IMR-90 (cell line): ENCODE measurements around the gene TEX22. TPM values are rescaled to one million over a fixed set of nuclear protein-coding genes. Genes with fewer than 3 reads are reported as not detected.

ENCODE experiments used
- ATAC-seq: fragments of 200-7000 bp; cut with Tn5 transposase; 2 replicates; pipeline ENCODE4 v1.9.1; 2020; ENCODE audit warnings: low read depth, mild to moderate bottlenecking, moderate library complexity
- BruUV-seq: library from RNA; stranded (reverse); fragments of 400-500 nt; replicated peaks from 2 replicates; lab custom pipeline; 2021; lab: Mats Ljungman, UMichigan
- CTCF ChIA-PET: fragments of 300-600 bp; formaldehyde crosslinking; extraction: SDS; loops from one replicate; lab custom pipeline; 2021; ENCODE audit warnings: antibody characterized with exemption; lab: Yijun Ruan, JAX
- POLR2A ChIA-PET: fragments of 300-600 bp; sonication (Branson Sonifier 250); formaldehyde crosslinking; loops from one replicate; lab custom pipeline; 2022; ENCODE audit warnings: antibody characterized with exemption; ENCODE audit not compliant: unreplicated experiment; lab: Charles Lee
- DNase-seq: peaks from one replicate; pipeline ENCODE4 v3.0.0; 2013
- H2AFZ ChIP-seq: replicated peaks from 2 replicates; pipeline ENCODE3; 2013; ENCODE audit warnings: low read length, mild to moderate bottlenecking; ENCODE audit not compliant: poor library complexity
- H2AK5ac ChIP-seq: 2 replicates; pipeline ENCODE4 v1.6.1; 2013; ENCODE audit warnings: low read depth, low read length, inconsistent platforms
- H2AK9ac ChIP-seq: replicated peaks from 2 replicates; pipeline ENCODE3; 2013; ENCODE audit warnings: mild to moderate bottlenecking, low read depth, low read length, moderate library complexity; ENCODE audit not compliant: poor library complexity
- H2BK120ac ChIP-seq: 2 replicates; pipeline ENCODE4 v1.6.1; 2013; ENCODE audit warnings: low read depth, low read length, inconsistent platforms
- H2BK15ac ChIP-seq: 3 replicates; pipeline ENCODE4 v1.6.1; 2013; ENCODE audit warnings: low read depth, low read length, inconsistent platforms
- H2BK20ac ChIP-seq: 2 replicates; pipeline ENCODE4 v1.6.1; 2013; ENCODE audit warnings: low read depth, mild to moderate bottlenecking, inconsistent platforms, low read length, moderate library complexity
- H2BK5ac ChIP-seq: 2 replicates; pipeline ENCODE4 v1.6.1; 2013; ENCODE audit warnings: mild to moderate bottlenecking, low read depth, low read length, inconsistent platforms; ENCODE audit not compliant: poor library complexity, severe bottlenecking
- H3K14ac ChIP-seq: replicated peaks from 2 replicates; pipeline ENCODE4 v1.6.1; 2013; ENCODE audit warnings: low read depth, low read length, inconsistent platforms
- H3K18ac ChIP-seq: 2 replicates; pipeline ENCODE4 v1.6.1; 2013; ENCODE audit warnings: low read depth, low read length, control low read depth
- H3K23ac ChIP-seq: 2 replicates; pipeline ENCODE4 v1.6.1; 2013; ENCODE audit warnings: low read depth, low read length, inconsistent platforms
- H3K27ac ChIP-seq: 2 replicates; pipeline ENCODE4 v1.5.1; 2013; ENCODE audit warnings: mild to moderate bottlenecking, control low read depth, low read length; ENCODE audit not compliant: insufficient read depth
- H3K27me3 ChIP-seq: 2 replicates; pipeline ENCODE4 v1.6.1; 2013; ENCODE audit warnings: low read length; ENCODE audit not compliant: control insufficient read depth, insufficient read depth
- H3K36me3 ChIP-seq: 2 replicates; pipeline ENCODE4 v1.6.1; 2013; ENCODE audit warnings: low read length, mixed read lengths; ENCODE audit not compliant: control insufficient read depth, insufficient read depth
- H3K4ac ChIP-seq: 2 replicates; pipeline ENCODE4 v1.6.1; 2013; ENCODE audit warnings: low read depth, low read length, inconsistent platforms
- H3K4me1 ChIP-seq: 2 replicates; pipeline ENCODE4 v1.6.1; 2013; ENCODE audit warnings: low read length, mixed read lengths; ENCODE audit not compliant: control insufficient read depth, insufficient read depth
- H3K4me2 ChIP-seq: 2 replicates; pipeline ENCODE4 v1.6.1; 2013; ENCODE audit warnings: low read depth, mild to moderate bottlenecking, control low read depth, low read length, moderate library complexity
- H3K4me3 ChIP-seq: 2 replicates; pipeline ENCODE4 v1.5.1; 2013; ENCODE audit warnings: low read depth, mild to moderate bottlenecking, control low read depth, low read length, moderate library complexity; ENCODE audit not compliant: insufficient read depth
- H3K56ac ChIP-seq: 2 replicates; pipeline ENCODE4 v1.6.1; 2013; ENCODE audit warnings: low read length, inconsistent platforms; ENCODE audit not compliant: insufficient read depth; ENCODE audit errors: extremely low read depth
- H3K79me1 ChIP-seq, 2 experiments: 2 replicates each; pipeline ENCODE4 v1.6.1; 2013; ENCODE audit warnings: low read length in 2 of 2, inconsistent platforms in 1 of 2, low read depth in 1 of 2
- H3K9ac ChIP-seq: 2 replicates; pipeline ENCODE4 v1.6.1; 2013; ENCODE audit warnings: low read depth, low read length, control low read depth
- H3K9me1 ChIP-seq: 2 replicates; pipeline ENCODE4 v1.6.1; 2013; ENCODE audit warnings: low read length, inconsistent platforms; ENCODE audit not compliant: insufficient read depth
- H3K9me3 ChIP-seq: 2 replicates; pipeline ENCODE4 v1.6.1; 2013; ENCODE audit warnings: low read length; ENCODE audit not compliant: control insufficient read depth, insufficient read depth
- H4K20me1 ChIP-seq: 2 replicates; pipeline ENCODE4 v1.6.1; 2013; ENCODE audit warnings: low read length, inconsistent platforms; ENCODE audit not compliant: insufficient read depth
- H4K5ac ChIP-seq: 2 replicates; pipeline ENCODE4 v1.6.1; 2013; ENCODE audit warnings: mild to moderate bottlenecking, low read depth, low read length, control low read depth
- H4K8ac ChIP-seq, 2 experiments: 2 replicates each; pipeline ENCODE4 v1.6.1; 2013; ENCODE audit warnings: low read depth in 2 of 2, low read length in 2 of 2, control low read depth in 1 of 2, inconsistent platforms in 1 of 2
- H4K91ac ChIP-seq: 2 replicates; pipeline ENCODE4 v1.6.1; 2013; ENCODE audit warnings: low read depth, low read length, inconsistent platforms; ENCODE audit not compliant: insufficient read depth
- MAFK ChIP-seq: IDR thresholded peaks from 2 replicates; pipeline ENCODE4 v1.6.1; 2012; ENCODE audit warnings: low read depth, low read length, improper control_type of control experiment
- MXI1 ChIP-seq: IDR thresholded peaks from 2 replicates; pipeline ENCODE4 v1.6.1; 2012; ENCODE audit warnings: low read depth, mild to moderate bottlenecking, low read length, moderate library complexity, borderline replicate concordance
- NFE2L2 ChIP-seq: fragments of 150-350 bp; IDR thresholded peaks from 2 replicates; pipeline ENCODE4 v1.6.1; 2016; ENCODE audit warnings: low read depth, mild to moderate bottlenecking, low read length
- RAD21 ChIP-seq: IDR thresholded peaks from 2 replicates; pipeline ENCODE4 v1.6.1; 2012; ENCODE audit warnings: low read length, improper control_type of control experiment
- RCOR1 ChIP-seq: IDR thresholded peaks from 2 replicates; pipeline ENCODE4 v1.6.1; 2012; ENCODE audit warnings: mild to moderate bottlenecking, low read length, improper control_type of control experiment; ENCODE audit not compliant: insufficient replicate concordance
- SMC3 ChIP-seq: fragments of 150-350 bp; IDR thresholded peaks from 2 replicates; pipeline ENCODE4 v1.6.1; 2016; ENCODE audit warnings: low read depth, mild to moderate bottlenecking, antibody characterized with exemption, low read length, moderate library complexity
- WGBS, 2 experiments: methylation state at CpG; one replicate each; pipeline versions ENCODE4 v1.1.5 to v1.1.7; 2013; ENCODE audit warnings: missing lambda C conversion rate in 2 of 2; ENCODE audit not compliant: insufficient read length in 1 of 2; ENCODE audit errors: extremely low coverage in 2 of 2; 5-methylcytosine and 5-hydroxymethylcytosine counted together
- dilution Hi-C: fragments of 300-500 bp; cut with HindIII; formaldehyde crosslinking; loops from one replicate; pipeline ENCODE4 v1.14.3; 2018; ENCODE audit warnings: low sequenced_read_pairs; ENCODE audit not compliant: unreplicated experiment
- in situ Hi-C: fragments of 300-500 bp; cut with MboI; formaldehyde crosslinking; loops from 3 replicates; pipeline ENCODE4 v1.14.3; 2019; ENCODE audit warnings: low sequenced_read_pairs, inconsistent platforms, mixed read lengths
- intact Hi-C: fragments of 100-400 bp; cut with micrococcal nuclease; formaldehyde crosslinking; loops from 2 replicates; pipeline ENCODE4 v1.10.0; 2022
- polyA plus RNA-seq, 3 experiments: library from polyadenylated mRNA; depleted of rRNA; stranded (reverse); fragments of >200 nt; gene quantifications; 2 replicates each; pipeline ENCODE4 v1.2.3, GENCODE V29; 2012; ENCODE audit warnings: low replicate concordance in 1 of 3
- total RNA-seq: library from RNA; depleted of rRNA; stranded (reverse); fragments of >200 nt; gene quantifications from 2 replicates; pipeline ENCODE4 v1.2.3, GENCODE V29; 2012
- TF ChIP-seq, protein P1 (sequence below): conservative IDR thresholded peaks from 2 replicates; pipeline ENCODE4 v1.5.1; 2012; ENCODE audit warnings: mild to moderate bottlenecking, low read depth, low read length, improper control_type of control experiment
- TF ChIP-seq, protein P2 (sequence below): fragments of 150-350 bp; IDR thresholded peaks from 2 replicates; pipeline ENCODE4 v1.6.1; 2016; ENCODE audit warnings: low read depth, mild to moderate bottlenecking, low read length, moderate library complexity, borderline replicate concordance

The TEX22 gene
- total and polyA plus RNA-seq, 2 of the 4 experiments (the other 2 are of a cell fraction) = 0.10 to 0.18 TPM

- Histone ChIP-seq H4K20me1 (peaks cover 2% of the 10 kb centered on the region; the same call in 1 of the 2 replicates), H3K4me1 (peaks cover 2% of the 10 kb centered on the region; the same call in 1 of the 2 replicates), H3K18ac (no peak overlapping the region), H3K56ac (no peak overlapping the region), H2BK5ac (no peak overlapping the region), H2AK5ac (no peak overlapping the region), H3K23ac (no peak overlapping the region), H2AFZ (no peak overlapping the region), H2BK120ac (no peak overlapping the region), H3K9me1 (peaks cover 3% of the 10 kb centered on the region; the same call in 1 of the 2 replicates), H3K27me3 (no peaks in the 10 kb centered on the region), H3K27ac (no peak overlapping the region), H3K14ac (no peak overlapping the region), H3K4me2 (no peak overlapping the region), H4K5ac (no peak overlapping the region), H4K8ac (no peak overlapping the region), H3K4me3 (no peak overlapping the region), H3K79me1 (no peaks in the 10 kb centered on the region; a peak in 1 of 4 replicates), H3K9ac (no peak overlapping the region), H4K91ac (no peak overlapping the region), H2AK9ac (no peak overlapping the region), H2BK20ac (no peak overlapping the region), H3K9me3 (no peaks in the 10 kb centered on the region), H2BK15ac (no peak overlapping the region), H3K4ac (no peak overlapping the region), H3K36me3 (peaks cover 18% of the 10 kb centered on the region; the same call in 1 of the 2 replicates)
- DNase-seq (no peak), ATAC-seq (no peak)
- intact Hi-C loops = no loop called here
- ChIA-PET POLR2A (no interaction called here), CTCF (no interaction called here)
- no peak for TF ChIP-seq RCOR1
- TF ChIP-seq NFE2L2 = no peak
- no peak for TF ChIP-seq RAD21
- no peak for TF ChIP-seq MXI1
- no peak for TF ChIP-seq MAFK
- TF ChIP-seq, protein P1, sequence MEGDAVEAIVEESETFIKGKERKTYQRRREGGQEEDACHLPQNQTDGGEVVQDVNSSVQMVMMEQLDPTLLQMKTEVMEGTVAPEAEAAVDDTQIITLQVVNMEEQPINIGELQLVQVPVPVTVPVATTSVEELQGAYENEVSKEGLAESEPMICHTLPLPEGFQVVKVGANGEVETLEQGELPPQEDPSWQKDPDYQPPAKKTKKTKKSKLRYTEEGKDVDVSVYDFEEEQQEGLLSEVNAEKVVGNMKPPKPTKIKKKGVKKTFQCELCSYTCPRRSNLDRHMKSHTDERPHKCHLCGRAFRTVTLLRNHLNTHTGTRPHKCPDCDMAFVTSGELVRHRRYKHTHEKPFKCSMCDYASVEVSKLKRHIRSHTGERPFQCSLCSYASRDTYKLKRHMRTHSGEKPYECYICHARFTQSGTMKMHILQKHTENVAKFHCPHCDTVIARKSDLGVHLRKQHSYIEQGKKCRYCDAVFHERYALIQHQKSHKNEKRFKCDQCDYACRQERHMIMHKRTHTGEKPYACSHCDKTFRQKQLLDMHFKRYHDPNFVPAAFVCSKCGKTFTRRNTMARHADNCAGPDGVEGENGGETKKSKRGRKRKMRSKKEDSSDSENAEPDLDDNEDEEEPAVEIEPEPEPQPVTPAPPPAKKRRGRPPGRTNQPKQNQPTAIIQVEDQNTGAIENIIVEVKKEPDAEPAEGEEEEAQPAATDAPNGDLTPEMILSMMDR = no peak
- no peak for TF ChIP-seq SMC3
- TF ChIP-seq, protein P2, sequence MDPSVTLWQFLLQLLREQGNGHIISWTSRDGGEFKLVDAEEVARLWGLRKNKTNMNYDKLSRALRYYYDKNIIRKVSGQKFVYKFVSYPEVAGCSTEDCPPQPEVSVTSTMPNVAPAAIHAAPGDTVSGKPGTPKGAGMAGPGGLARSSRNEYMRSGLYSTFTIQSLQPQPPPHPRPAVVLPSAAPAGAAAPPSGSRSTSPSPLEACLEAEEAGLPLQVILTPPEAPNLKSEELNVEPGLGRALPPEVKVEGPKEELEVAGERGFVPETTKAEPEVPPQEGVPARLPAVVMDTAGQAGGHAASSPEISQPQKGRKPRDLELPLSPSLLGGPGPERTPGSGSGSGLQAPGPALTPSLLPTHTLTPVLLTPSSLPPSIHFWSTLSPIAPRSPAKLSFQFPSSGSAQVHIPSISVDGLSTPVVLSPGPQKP = no peak
- dilution Hi-C loops = no loop called here
- in situ Hi-C loops = no loop called here
- 90% methylated on average over 16 of the region's 29 CpGs; no CpG with 5 or more reads in 1 of the 2 experiments for WGBS, 2 experiments
- no TSS peak for BruUV-seq
Observed at GRCh38 chr14:105368910-105369652, 29.3 kb upstream of the TEX22 start.
